MM.1S (cell line): ENCODE data around the gene CLDN20.

Experiments used
- DNase-seq: peaks from one replicate; pipeline ENCODE4 v3.0.0-alpha.2; 2015
- H2AFZ ChIP-seq: fragments of 300-600 bp; sonication (generic); 2 replicates; pipeline ENCODE4 v1.6.0; 2016; ENCODE audit warnings: antibody characterized with exemption, low read length
- H3F3A ChIP-seq: fragments of 300-600 bp; sonication (generic); 2 replicates; pipeline ENCODE4 v1.6.1; 2016; ENCODE audit warnings: mild to moderate bottlenecking, antibody characterized with exemption, low read length, moderate library complexity, mixed read lengths; ENCODE audit not compliant: insufficient read depth
- H3K27ac ChIP-seq: fragments of 300-600 bp; sonication (generic); 2 replicates; pipeline ENCODE4 v1.5.1; 2016; ENCODE audit warnings: mild to moderate bottlenecking, low read length
- H3K27me3 ChIP-seq: fragments of 300-600 bp; sonication (generic); replicated peaks from 2 replicates; pipeline ENCODE4 v1.6.0; 2016; ENCODE audit warnings: low read length; ENCODE audit not compliant: insufficient read depth
- H3K36me3 ChIP-seq: fragments of 300-600 bp; sonication (generic); replicated peaks from 2 replicates; pipeline ENCODE4 v1.6.1; 2016; ENCODE audit warnings: mild to moderate bottlenecking, low read length, mixed read lengths; ENCODE audit not compliant: insufficient read depth
- H3K4me1 ChIP-seq: fragments of 300-600 bp; sonication (generic); 2 replicates; pipeline ENCODE4 v1.6.1; 2016; ENCODE audit warnings: low read length, mixed read lengths
- H3K4me2 ChIP-seq: fragments of 300-600 bp; sonication (generic); 2 replicates; pipeline ENCODE4 v1.6.0; 2016; ENCODE audit warnings: low read depth, low read length
- H3K4me3 ChIP-seq: fragments of 300-600 bp; sonication (generic); 2 replicates; pipeline ENCODE4 v1.5.1; 2016; ENCODE audit warnings: low read length, mixed read lengths
- H3K79me2 ChIP-seq: fragments of 300-600 bp; sonication (generic); 2 replicates; pipeline ENCODE4 v1.6.1; 2016; ENCODE audit warnings: mixed run types, low read length, mixed read lengths
- H3K9ac ChIP-seq: fragments of 300-600 bp; sonication (generic); 2 replicates; pipeline ENCODE4 v1.6.1; 2016; ENCODE audit warnings: low read length, mixed read lengths
- H3K9me2 ChIP-seq: fragments of 300-600 bp; sonication (generic); replicated peaks from 2 replicates; pipeline ENCODE4 v1.6.1; 2016; ENCODE audit warnings: mild to moderate bottlenecking, low read length, mixed read lengths; ENCODE audit not compliant: insufficient read depth
- H3K9me3 ChIP-seq: fragments of 300-600 bp; sonication (generic); replicated peaks from 2 replicates; pipeline ENCODE4 v1.6.1; 2016; ENCODE audit warnings: mild to moderate bottlenecking, low read length, mixed read lengths; ENCODE audit not compliant: insufficient read depth
- H4K20me1 ChIP-seq: fragments of 300-600 bp; sonication (generic); 2 replicates; pipeline ENCODE4 v1.6.1; 2016; ENCODE audit warnings: mild to moderate bottlenecking, low read length, moderate library complexity, mixed read lengths; ENCODE audit not compliant: insufficient read depth
- EZH2 ChIP-seq: fragments of 300-600 bp; sonication (generic); optimal IDR thresholded peaks from 2 replicates; pipeline ENCODE3; 2017; ENCODE audit warnings: low read depth, mild to moderate bottlenecking, antibody characterized with exemption, low read length, mixed read lengths
- EZH2phosphoT487 ChIP-seq: fragments of 300-600 bp; sonication (generic); IDR thresholded peaks from 2 replicates; pipeline ENCODE4 v1.6.1; 2018; ENCODE audit warnings: antibody characterized with exemption, low read length
- TF ChIP-seq, protein P1 (sequence below): fragments of 300-600 bp; sonication (generic); IDR thresholded peaks from 2 replicates; pipeline ENCODE4 v1.5.1; 2016; ENCODE audit warnings: antibody characterized with exemption, low read length, mixed read lengths

Gene CLDN20

DNA sequence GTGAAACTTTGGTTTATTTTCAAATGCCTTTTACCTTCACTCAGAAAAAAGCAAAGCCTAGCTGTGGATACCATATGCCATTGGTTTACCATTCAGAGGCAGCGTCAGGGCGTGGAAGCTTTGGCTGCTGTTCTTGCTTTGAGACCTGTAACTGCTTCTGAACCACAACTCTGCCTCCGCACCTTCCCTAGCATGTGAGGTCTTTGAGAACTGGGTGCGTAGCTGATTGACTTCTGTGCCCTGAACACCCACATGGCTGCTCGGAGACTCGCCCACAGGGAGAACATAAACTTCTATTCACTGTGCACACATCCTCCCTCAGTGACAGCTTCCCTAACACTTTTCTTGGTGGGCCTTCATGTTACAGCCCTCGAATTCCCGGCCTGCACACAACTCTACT lies 11.2 kb upstream of the CLDN20 start:
- Histone ChIP-seq H3K9ac (no peak overlapping the region), H3K27me3 (no peaks in the 10 kb centered on the region), H3K4me3 (no peak overlapping the region), H3K79me2 (no peaks in the 10 kb centered on the region), H3K9me2 (no peaks in the 10 kb centered on the region), H3K9me3 (no peaks in the 10 kb centered on the region), H2AFZ (no peak overlapping the region), H3K4me1 (no peaks in the 10 kb centered on the region), H3K27ac (no peak overlapping the region), H4K20me1 (no peaks in the 10 kb centered on the region), H3F3A (no peaks in the 10 kb centered on the region), H3K4me2 (no peak overlapping the region), H3K36me3 (no peaks in the 10 kb centered on the region)
- TF ChIP-seq, protein P1, sequence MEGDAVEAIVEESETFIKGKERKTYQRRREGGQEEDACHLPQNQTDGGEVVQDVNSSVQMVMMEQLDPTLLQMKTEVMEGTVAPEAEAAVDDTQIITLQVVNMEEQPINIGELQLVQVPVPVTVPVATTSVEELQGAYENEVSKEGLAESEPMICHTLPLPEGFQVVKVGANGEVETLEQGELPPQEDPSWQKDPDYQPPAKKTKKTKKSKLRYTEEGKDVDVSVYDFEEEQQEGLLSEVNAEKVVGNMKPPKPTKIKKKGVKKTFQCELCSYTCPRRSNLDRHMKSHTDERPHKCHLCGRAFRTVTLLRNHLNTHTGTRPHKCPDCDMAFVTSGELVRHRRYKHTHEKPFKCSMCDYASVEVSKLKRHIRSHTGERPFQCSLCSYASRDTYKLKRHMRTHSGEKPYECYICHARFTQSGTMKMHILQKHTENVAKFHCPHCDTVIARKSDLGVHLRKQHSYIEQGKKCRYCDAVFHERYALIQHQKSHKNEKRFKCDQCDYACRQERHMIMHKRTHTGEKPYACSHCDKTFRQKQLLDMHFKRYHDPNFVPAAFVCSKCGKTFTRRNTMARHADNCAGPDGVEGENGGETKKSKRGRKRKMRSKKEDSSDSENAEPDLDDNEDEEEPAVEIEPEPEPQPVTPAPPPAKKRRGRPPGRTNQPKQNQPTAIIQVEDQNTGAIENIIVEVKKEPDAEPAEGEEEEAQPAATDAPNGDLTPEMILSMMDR: no peak
- TF ChIP-seq EZH2 (no peak), EZH2phosphoT487 (no peak)
- DNase-seq: no peak

DNA sequence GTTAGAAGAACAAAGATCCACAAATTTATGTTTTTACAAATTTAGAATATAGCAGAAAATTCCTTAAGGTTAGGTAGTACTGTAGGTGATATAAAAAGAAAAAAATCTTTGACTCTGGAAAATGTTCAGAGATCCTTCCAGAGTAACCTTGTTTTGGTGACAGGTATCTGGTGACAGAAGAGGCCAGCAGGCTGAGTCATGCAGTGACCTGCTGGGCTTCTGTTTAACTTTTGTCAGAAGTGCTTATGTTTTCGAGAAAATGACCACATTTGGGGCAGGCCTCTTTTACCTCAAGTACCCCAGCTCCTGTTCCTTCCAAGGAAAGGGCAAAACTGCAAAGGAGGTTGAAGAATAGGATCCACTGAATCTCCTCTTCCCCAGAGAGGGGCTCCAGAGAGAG lies 10.5 kb upstream of the CLDN20 start:
- no peaks in the 10 kb centered on the region for H3F3A ChIP-seq
- H3K36me3 ChIP-seq: no peaks in the 10 kb centered on the region
- H3K4me2 ChIP-seq: no peak overlapping the region
- H3K9me2 ChIP-seq: no peaks in the 10 kb centered on the region
- H3K4me1 ChIP-seq: no peaks in the 10 kb centered on the region
- no peaks in the 10 kb centered on the region for H4K20me1 ChIP-seq
- no peak overlapping the region for H3K4me3 ChIP-seq
- no peak overlapping the region for H3K9ac ChIP-seq
- no peak overlapping the region for H2AFZ ChIP-seq
- H3K9me3 ChIP-seq: no peaks in the 10 kb centered on the region
- H3K27ac ChIP-seq: no peak overlapping the region
- no peak for TF ChIP-seq EZH2
- TF ChIP-seq EZH2phosphoT487: no peak
- TF ChIP-seq, protein P1: no peak
- no peak for DNase-seq
- H3K79me2 ChIP-seq: no peaks in the 10 kb centered on the region
- no peaks in the 10 kb centered on the region for H3K27me3 ChIP-seq

DNA sequence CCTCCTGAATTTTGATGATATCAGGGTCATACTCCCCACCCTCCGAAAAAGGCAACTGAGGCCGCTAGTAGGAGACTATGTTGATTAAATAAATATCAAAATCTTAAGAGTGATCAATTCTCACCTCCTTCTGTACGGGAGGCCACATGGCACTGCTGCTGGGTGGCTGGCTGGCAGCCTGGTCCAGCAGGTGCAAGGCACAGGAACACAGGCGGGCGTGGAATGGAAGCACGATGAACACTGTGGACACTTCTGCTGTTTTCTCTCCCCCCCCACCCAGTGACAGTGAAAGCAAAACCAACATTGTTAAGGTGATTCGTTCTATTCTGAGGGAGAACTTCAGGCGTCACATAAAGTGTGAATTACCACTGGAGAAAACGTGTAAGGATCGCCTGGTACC lies 9.7 kb upstream of the CLDN20 start:
- H3K4me1 ChIP-seq: no peaks in the 10 kb centered on the region
- no peak overlapping the region for H3K27ac ChIP-seq
- no peaks in the 10 kb centered on the region for H3F3A ChIP-seq
- TF ChIP-seq, protein P1: no peak
- TF ChIP-seq EZH2phosphoT487 (no peak), EZH2 (no peak)
- H3K9me3 ChIP-seq: no peaks in the 10 kb centered on the region
- H3K27me3 ChIP-seq: no peaks in the 10 kb centered on the region
- no peak for DNase-seq
- no peaks in the 10 kb centered on the region for H4K20me1 ChIP-seq
- no peaks in the 10 kb centered on the region for H3K9me2 ChIP-seq
- no peaks in the 10 kb centered on the region for H3K79me2 ChIP-seq
- H3K36me3 ChIP-seq: no peaks in the 10 kb centered on the region
- no peak overlapping the region for H3K4me2 ChIP-seq
- no peak overlapping the region for H3K9ac ChIP-seq
- no peak overlapping the region for H2AFZ ChIP-seq
- H3K4me3 ChIP-seq: no peak overlapping the region
